ENCODE results near the gene EFNA2.
A peak's percentile ranks its signal among the peaks of the same experiment; 100 is the strongest.

The EFNA2 gene

DNA sequence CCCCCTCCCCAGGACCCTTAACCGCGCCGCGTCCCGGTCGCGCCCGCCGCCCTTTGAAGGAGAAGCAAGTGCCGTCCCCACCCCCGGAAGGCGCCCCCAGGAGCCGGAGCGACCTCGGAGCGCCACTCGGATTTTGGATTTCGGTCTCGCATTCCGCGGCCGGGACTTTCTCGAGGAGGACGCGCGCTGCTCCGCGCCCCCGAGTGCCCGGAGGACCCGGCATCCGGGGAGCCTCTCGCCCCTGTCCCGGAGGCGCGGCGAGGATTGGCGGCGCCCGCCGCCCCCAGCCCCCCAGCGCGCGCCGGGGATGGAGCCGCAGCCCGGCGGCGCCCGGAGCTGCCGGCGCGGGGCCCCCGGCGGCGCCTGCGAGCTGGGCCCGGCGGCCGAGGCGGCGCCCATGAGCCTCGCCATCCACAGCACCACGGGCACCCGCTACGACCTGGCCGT is 35.7 kb upstream of the EFNA2 start:
- Histone ChIP-seq H3K4me3 (ENCODE audit: low read length) (peak overlapping the region; percentile 77), H3K4me1 (ENCODE audit: control insufficient read depth, insufficient read depth, low read length) (peaks cover 5% of the 10 kb centered on the region; the same call in 1 of the 2 replicates)

DNA sequence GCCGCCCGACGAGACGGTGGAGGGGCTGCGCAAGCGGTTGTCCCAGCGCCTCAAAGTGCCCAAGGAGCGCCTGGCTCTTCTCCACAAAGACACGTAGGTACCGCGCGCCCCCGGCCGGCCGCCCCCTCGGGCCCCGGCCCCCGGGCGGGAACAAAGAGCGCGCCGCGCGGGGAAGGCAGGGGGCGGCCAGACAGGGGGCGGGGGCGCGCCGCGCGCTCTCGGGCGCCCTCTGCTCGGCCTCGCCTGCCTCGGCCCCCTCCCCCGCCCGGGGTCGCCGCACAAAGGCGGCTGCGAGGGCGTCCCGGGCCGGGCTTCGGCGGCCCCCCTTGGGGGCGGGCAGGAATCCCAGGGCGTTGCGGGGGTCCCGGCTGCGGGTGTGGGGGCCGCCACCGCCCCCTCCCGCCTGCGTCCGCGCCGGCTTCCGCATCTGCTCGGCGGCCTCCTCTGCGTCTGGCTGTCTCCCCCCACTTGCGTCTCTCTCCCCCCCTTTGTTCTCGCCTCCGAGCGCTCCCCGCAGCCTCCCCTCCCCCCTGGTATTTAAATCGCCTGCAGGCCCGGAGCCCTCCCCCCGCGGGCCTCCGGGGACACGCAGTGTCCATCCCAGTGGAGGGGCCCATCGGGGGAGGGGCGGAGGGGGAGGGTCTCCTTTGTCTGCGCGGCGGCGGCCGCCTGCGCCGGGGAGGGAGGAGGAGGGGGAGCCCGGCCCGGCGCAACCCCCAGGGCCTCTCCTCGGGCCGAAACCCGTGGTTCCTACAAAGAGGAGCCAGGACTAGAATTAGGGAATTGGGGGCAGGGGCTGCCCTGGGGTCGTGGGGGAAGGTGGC is 35.0 kb upstream of the EFNA2 start:
- H3K27ac ChIP-seq (ENCODE audit: low read length): no peak overlapping the region
- no peaks in the 10 kb centered on the region for H3K27me3 ChIP-seq (ENCODE audit: control insufficient read depth, insufficient read depth, low read length)
- H3K4me1 ChIP-seq (ENCODE audit: control insufficient read depth, insufficient read depth, low read length): peaks cover 7% of the 10 kb centered on the region; the same call in 1 of the 2 replicates
- H3K4me3 ChIP-seq (ENCODE audit: low read length): peak overlapping the region; percentile 77
- H3K9me3 ChIP-seq (ENCODE audit: control insufficient read depth, insufficient read depth, low read length): no peaks in the 10 kb centered on the region
- no CpG with 5 or more reads among the region's 90 CpGs for WGBS (ENCODE audit: insufficient coverage, insufficient read length)
- peaks cover 35% of the 10 kb centered on the region for H3K36me3 ChIP-seq (ENCODE audit: control insufficient read depth, insufficient read depth, low read length)
- DNase-seq (ENCODE audit: low read depth, low spot score): no peak

More for the DNA sequence above, 35.7 kb upstream of the EFNA2 start:
- Histone ChIP-seq H3K9me3 (ENCODE audit: control insufficient read depth, insufficient read depth, low read length) (no peaks in the 10 kb centered on the region), H3K36me3 (ENCODE audit: control insufficient read depth, insufficient read depth, low read length) (peaks cover 30% of the 10 kb centered on the region), H3K27me3 (ENCODE audit: control insufficient read depth, insufficient read depth, low read length) (no peaks in the 10 kb centered on the region), H3K27ac (ENCODE audit: low read length) (no peak overlapping the region)
- no CpG with 5 or more reads among the region's 67 CpGs for WGBS (ENCODE audit: insufficient coverage, insufficient read length)
- DNase-seq (ENCODE audit: low read depth, low spot score): no peak

DNA sequence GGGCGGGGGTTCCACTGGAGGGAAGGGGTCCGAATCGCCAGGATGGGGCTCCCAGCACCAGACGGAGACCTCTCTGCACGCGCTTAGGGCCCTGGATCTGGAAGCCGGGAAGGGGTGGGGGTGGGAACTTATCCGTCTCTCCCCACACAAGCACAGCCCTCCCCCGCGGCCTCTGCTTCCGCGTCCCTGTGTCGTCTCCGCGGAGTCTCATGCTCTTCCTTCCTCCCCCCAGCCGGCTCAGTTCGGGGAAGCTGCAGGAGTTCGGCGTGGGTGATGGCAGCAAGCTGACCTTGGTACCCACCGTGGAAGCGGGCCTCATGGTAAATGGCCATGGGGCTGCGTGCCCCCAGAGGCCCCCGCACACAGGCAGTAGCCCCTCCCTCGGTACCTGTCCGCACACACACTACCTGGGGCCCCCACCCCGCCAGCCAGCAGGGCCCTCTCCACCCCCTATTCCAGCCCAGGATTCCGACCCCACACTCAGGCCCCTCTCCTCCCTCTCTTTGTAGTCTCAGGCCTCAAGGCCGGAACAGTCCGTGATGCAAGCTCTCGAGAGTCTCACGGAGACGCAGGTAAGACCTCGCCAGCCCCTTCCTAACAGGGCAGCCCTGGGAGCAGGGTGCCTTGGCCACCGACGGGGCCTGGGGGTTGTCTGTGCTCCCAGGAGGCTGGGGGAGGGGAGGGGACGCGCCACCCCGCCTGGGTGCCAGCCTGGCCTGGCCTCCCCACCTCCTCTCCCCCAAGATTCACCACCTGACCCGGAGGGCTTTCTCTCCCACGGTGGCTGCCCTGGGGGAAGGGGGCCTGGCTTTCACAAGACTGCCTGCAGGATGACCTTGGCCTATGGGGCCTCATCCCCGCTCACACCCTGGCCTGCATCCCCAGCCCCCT is 34.1 kb upstream of the EFNA2 start:
- Histone ChIP-seq H3K9me3 (ENCODE audit: control insufficient read depth, insufficient read depth, low read length) (no peaks in the 10 kb centered on the region), H3K36me3 (ENCODE audit: control insufficient read depth, insufficient read depth, low read length) (peaks cover 41% of the 10 kb centered on the region), H3K27ac (ENCODE audit: low read length) (no peak overlapping the region), H3K4me1 (ENCODE audit: control insufficient read depth, insufficient read depth, low read length) (peaks cover 7% of the 10 kb centered on the region; the same call in 1 of the 2 replicates), H3K27me3 (ENCODE audit: control insufficient read depth, insufficient read depth, low read length) (no peaks in the 10 kb centered on the region), H3K4me3 (ENCODE audit: low read length) (peak overlapping the region; percentile 77)
- WGBS (ENCODE audit: insufficient coverage, insufficient read length): no CpG with 5 or more reads among the region's 41 CpGs
- DNase-seq (ENCODE audit: low read depth, low spot score): no peak

DNA sequence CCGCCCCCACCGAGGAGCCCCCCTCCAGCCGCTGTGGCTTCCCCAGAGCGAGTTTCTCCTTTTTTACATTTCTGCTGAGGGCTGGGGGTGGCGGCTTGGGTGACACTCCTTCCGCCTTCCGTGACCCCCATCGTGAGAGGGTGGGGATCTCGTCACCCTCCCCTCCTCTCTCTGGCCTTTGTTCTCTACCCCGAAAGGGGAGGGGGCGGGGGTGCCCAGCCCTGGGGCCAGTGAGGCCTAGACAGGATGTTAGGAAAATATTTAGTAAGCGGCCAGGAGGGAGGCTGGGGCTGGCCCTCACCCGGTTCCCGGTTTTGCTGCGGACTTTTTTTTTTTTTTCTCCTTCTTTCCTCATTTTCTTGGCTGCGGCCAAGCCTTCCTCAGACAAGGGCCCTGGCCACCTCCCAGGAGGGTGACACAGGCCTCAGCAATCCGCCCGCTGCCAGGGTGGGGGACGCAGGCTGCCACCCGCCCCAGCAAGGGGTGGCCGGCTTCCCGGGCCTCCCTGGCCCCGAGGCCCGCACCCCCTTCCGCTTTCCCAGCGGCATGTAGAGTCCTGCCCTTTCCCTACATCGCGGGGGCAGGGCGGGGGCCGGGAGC is 33.4 kb upstream of the EFNA2 start:
- H3K27me3 ChIP-seq (ENCODE audit: control insufficient read depth, insufficient read depth, low read length): no peaks in the 10 kb centered on the region
- H3K27ac ChIP-seq (ENCODE audit: low read length): no peak overlapping the region
- no peak for DNase-seq (ENCODE audit: low read depth, low spot score)
- H3K4me3 ChIP-seq (ENCODE audit: low read length): peak overlapping the region; percentile 77; the same call in 1 of the 2 replicates
- no peaks in the 10 kb centered on the region for H3K9me3 ChIP-seq (ENCODE audit: control insufficient read depth, insufficient read depth, low read length)
- WGBS (ENCODE audit: insufficient coverage, insufficient read length): no CpG with 5 or more reads among the region's 30 CpGs
- H3K36me3 ChIP-seq (ENCODE audit: control insufficient read depth, insufficient read depth, low read length): peaks cover 47% of the 10 kb centered on the region
- H3K4me1 ChIP-seq (ENCODE audit: control insufficient read depth, insufficient read depth, low read length): peaks cover 7% of the 10 kb centered on the region; the same call in 1 of the 2 replicates

DNA sequence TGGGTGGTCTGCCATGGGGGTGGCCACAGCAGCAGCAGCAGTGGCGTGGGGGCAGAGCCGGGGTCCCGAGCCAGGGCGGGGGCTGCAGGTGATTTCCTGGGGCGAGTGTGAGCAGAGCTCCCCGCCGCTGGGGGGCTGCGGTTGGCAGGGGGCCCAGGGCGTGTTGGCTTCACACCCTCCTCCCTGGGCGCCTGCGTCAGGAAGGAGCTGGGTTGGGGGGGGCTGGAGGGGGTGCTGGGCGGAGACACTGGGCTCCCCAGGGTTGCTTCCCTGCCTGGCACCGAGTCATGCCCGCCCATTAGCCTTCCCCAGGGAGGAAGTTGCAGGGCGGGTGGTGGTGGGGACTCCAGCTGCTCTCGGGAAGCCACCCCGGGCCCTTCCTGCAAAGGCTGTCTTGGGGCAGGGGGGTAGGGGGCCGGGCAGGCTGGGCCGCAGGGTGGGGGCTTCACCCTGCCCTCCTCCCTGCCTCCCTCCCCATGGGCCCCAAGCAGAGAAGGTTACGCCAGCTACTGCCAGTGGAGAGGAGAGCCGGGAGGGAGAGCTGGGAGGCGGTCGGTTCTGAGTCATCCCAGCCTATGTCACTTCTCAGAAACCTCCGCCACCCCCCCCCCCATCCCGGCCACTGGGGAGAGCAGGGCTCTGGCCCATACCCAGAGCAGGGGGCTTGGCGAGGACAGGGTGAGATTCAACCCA is 32.7 kb upstream of the EFNA2 start:
- peaks cover 5% of the 10 kb centered on the region; the same call in 1 of the 2 replicates for H3K4me1 ChIP-seq (ENCODE audit: control insufficient read depth, insufficient read depth, low read length)
- no peaks in the 10 kb centered on the region for H3K9me3 ChIP-seq (ENCODE audit: control insufficient read depth, insufficient read depth, low read length)
- no peak overlapping the region for H3K4me3 ChIP-seq (ENCODE audit: low read length)
- H3K27ac ChIP-seq (ENCODE audit: low read length): no peak overlapping the region
- WGBS (ENCODE audit: insufficient coverage, insufficient read length): no CpG with 5 or more reads among the region's 26 CpGs
- H3K36me3 ChIP-seq (ENCODE audit: control insufficient read depth, insufficient read depth, low read length): peaks cover 47% of the 10 kb centered on the region
- DNase-seq (ENCODE audit: low read depth, low spot score): no peak
- no peaks in the 10 kb centered on the region for H3K27me3 ChIP-seq (ENCODE audit: control insufficient read depth, insufficient read depth, low read length)

DNA sequence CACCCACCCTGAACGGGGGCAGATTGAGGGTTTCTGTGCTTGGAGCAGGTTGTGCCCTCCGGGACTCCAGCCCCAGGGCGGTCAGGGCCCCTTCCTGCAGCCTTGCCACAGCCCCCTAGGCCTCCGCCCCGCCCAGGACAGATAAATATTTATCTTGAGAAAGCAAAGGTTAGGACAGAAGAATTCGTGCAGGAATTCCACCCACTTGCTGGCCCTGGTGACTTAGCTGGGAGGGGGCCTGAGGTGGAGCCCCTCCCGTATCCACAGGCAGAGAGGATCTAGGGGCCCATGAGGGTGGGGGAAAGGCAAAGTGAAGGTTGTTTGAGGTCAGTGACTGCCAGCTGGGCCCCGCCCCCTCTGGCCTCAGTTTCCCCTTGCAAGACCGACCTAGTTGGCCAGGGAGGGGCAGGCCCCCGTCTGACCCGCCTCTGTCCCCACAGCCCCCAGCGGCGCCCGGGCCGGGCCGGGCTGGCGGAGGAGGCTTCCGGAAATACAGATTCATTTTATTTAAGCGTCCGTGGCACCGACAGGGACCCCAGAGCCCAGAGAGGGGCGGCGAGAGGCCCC is 32.1 kb upstream of the EFNA2 start:
- no peak for DNase-seq (ENCODE audit: low read depth, low spot score)
- no peak overlapping the region for H3K4me3 ChIP-seq (ENCODE audit: low read length)
- peaks cover 47% of the 10 kb centered on the region for H3K36me3 ChIP-seq (ENCODE audit: control insufficient read depth, insufficient read depth, low read length)
- no peak overlapping the region for H3K27ac ChIP-seq (ENCODE audit: low read length)
- peaks cover 5% of the 10 kb centered on the region; the same call in 1 of the 2 replicates for H3K4me1 ChIP-seq (ENCODE audit: control insufficient read depth, insufficient read depth, low read length)
- no peaks in the 10 kb centered on the region for H3K9me3 ChIP-seq (ENCODE audit: control insufficient read depth, insufficient read depth, low read length)
- H3K27me3 ChIP-seq (ENCODE audit: control insufficient read depth, insufficient read depth, low read length): no peaks in the 10 kb centered on the region
- WGBS (ENCODE audit: insufficient coverage, insufficient read length): no CpG with 5 or more reads among the region's 23 CpGs

DNA sequence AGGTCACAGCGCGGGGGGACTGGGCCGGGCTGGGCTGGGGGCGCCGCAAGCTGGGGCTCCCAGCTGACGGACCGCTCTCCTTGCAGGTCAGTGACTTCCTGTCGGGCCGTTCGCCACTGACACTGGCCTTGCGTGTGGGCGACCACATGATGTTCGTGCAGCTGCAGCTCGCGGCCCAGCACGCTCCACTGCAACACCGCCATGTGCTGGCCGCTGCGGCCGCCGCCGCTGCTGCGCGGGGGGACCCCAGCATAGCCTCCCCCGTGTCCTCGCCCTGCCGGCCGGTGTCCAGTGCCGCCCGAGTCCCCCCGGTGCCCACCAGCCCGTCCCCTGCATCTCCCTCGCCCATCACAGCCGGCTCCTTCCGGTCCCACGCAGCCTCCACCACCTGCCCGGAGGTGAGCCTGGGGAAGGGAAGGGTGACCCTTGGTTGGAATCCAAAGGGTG is 31.6 kb upstream of the EFNA2 start:
- Histone ChIP-seq H3K27ac (ENCODE audit: low read length) (no peak overlapping the region), H3K27me3 (ENCODE audit: control insufficient read depth, insufficient read depth, low read length) (no peaks in the 10 kb centered on the region), H3K4me3 (ENCODE audit: low read length) (no peak overlapping the region), H3K9me3 (ENCODE audit: control insufficient read depth, insufficient read depth, low read length) (no peaks in the 10 kb centered on the region), H3K4me1 (ENCODE audit: control insufficient read depth, insufficient read depth, low read length) (peaks cover 5% of the 10 kb centered on the region; the same call in 1 of the 2 replicates), H3K36me3 (ENCODE audit: control insufficient read depth, insufficient read depth, low read length) (peaks cover 47% of the 10 kb centered on the region)
- DNase-seq (ENCODE audit: low read depth, low spot score): no peak
- WGBS (ENCODE audit: insufficient coverage, insufficient read length): no CpG with 5 or more reads among the region's 37 CpGs

DNA sequence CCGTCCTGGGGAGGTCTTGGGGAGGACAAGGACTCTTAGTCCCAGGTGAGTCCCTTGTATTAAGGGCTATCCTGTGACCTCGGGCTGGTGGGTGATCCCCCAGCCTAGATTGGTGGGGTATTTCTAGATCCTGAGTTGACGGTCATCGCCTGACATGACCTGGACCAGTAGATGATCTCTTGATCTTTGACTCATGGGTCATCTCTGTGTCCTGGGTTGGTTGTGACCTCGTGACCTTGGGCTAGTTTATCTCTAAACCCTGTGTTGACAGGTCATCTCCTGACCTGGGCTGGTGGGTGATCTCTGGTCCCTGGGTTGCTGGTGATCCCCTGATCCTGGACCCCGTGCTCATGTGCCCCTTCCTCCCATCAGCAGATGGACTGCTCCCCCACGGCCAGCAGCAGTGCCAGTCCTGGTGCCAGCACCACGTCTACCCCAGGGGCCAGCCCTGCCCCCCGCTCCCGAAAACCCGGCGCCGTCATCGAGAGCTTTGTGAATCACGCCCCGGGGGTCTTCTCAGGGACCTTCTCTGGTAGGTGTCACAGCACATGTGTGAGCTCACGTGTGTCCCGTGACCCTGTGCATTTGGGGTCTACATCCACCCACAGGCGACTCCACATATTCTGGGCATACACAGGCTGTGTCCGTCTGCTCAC is 31.0 kb upstream of the EFNA2 start:
- no peaks in the 10 kb centered on the region for H3K27me3 ChIP-seq (ENCODE audit: control insufficient read depth, insufficient read depth, low read length)
- H3K4me3 ChIP-seq (ENCODE audit: low read length): no peak overlapping the region
- H3K36me3 ChIP-seq (ENCODE audit: control insufficient read depth, insufficient read depth, low read length): peaks cover 47% of the 10 kb centered on the region
- H3K4me1 ChIP-seq (ENCODE audit: control insufficient read depth, insufficient read depth, low read length): peaks cover 5% of the 10 kb centered on the region
- no peak overlapping the region for H3K27ac ChIP-seq (ENCODE audit: low read length)
- DNase-seq (ENCODE audit: low read depth, low spot score): no peak
- H3K9me3 ChIP-seq (ENCODE audit: control insufficient read depth, insufficient read depth, low read length): no peaks in the 10 kb centered on the region
- no CpG with 5 or more reads among the region's 20 CpGs for WGBS (ENCODE audit: insufficient coverage, insufficient read length)
